Fibroblast of skin of right biceps (primary cell): Measurements from ENCODE around the gene MGP.

Experiments used
- DNase-seq: peaks from one replicate; pipeline ENCODE4 v3.0.0-alpha.2; 2013

The MGP gene

DNA sequence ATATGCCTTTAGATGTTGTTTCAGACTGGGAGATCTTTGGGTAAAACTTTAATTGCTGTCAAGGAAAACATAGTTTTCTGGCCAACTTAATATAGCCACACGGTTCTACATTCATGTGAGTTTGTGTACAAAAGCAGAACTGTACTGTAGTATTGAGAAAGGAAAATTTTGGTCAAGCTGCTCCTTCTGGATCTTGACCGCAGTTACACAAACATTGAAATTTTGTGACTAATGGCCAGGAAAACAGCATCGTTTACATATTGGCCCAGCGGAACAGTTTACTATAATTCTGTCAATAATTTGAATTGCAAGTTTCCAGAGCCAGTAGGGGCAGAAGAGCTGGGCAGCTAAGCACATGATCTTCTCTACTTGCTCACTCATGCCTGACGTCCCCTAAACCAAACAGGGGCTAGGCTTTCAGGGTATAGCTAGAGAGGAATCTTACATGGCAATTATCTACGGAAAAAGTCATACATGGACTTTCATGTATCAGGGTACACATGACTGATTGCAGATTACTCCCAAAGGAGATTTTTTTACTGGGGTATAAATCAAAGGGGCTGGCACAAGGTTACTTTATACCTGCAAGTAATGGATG lies 31.0 kb downstream of the MGP start:
- DNase-seq, result no peak

DNA sequence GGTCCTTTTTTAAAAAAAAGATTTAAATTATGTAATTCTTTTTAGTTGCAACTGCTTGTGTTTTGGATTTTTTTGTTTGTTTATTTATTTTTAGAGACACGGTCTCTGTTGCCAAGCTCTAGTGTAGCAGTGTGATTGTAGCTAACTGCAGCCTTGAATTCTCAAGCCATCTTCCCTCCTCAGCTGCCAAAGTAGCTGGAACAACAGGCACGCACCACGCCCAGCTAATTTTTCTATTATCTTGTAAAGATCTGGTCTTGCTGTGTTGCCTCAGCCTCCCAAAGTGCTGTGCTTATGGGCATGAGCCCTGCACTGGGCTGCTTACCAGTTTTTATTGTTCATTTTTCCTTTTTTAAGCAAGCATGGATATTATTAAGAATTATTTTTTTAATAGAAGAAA lies 31.7 kb downstream of the MGP start:
- DNase-seq, result no peak

- DNase-seq, result no peak
These were observed 32.8 kb downstream of the MGP start for GRCh38 chr12:14852880-14853279.

- DNase-seq, result no peak
These were observed 34.6 kb downstream of the MGP start for GRCh38 chr12:14850929-14851663.

- DNase-seq, result peak; percentile 16
These were observed 36.0 kb downstream of the MGP start for GRCh38 chr12:14849661-14850060.

DNA sequence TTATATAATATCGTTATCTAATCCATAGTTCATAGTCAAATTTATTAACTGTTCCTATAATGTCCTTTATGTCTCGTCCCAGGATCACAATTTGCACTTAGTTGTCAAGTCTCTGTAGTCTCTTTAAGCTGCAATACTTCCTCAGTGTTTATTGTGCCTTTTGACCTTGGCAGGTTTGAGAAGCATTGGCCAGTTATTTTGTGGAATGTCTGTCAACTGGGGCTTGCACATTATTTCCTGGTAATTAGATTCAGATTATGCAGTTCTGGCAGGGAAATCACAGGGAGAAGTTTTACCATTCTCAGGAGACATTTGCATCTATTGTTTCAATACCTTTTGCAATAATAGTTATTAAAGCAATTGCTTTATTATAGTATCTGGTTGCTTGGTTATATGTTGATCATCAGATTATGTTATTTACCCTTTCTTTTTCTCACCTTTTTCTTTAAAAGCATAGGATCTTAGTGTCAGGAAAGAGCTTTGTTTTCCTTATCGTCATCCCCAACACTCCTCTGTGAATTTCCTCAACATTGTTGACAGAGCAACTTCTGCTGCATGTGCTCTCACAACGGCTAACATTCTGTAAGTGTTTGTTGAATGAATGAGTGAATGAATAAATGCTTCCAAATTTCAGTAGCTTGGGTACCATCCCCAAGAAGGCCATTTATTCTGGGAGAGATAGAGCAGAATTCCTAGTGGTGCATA lies 38.6 kb downstream of the MGP start:
- no peak for DNase-seq

DNA sequence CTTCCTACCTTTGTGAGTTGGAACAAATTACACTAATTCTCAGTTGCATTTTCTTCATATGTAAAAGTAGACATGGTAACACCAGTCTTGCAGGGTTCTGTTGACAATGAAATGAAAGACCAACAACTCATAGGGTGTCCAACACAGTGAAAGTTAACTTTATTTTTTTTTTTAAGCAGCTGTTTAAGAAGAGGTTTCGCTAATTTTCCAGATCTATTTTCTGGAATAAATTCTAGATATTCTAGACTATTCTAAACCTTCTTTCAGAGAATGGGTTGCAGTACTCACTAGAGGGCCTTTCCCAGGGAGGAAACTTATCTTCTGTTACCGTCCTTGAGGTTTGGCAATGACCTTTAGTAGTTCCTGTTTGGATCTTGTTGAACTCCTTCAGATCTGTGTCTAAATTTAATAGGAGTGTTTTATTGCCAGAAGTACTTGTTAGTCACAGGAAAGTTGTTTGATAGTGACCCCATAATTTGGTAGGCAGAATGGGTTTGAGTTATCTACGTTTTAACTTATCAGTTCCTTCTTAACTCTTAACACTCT lies 39.5 kb downstream of the MGP start:
- no peak for DNase-seq

GRCh38 chr12:14845350-14845750 lies 40.3 kb downstream of the MGP start:
- peak; percentile 60 for DNase-seq

- no peak for DNase-seq
These were observed 41.3 kb downstream of the MGP start for GRCh38 chr12:14844401-14844800.

DNA sequence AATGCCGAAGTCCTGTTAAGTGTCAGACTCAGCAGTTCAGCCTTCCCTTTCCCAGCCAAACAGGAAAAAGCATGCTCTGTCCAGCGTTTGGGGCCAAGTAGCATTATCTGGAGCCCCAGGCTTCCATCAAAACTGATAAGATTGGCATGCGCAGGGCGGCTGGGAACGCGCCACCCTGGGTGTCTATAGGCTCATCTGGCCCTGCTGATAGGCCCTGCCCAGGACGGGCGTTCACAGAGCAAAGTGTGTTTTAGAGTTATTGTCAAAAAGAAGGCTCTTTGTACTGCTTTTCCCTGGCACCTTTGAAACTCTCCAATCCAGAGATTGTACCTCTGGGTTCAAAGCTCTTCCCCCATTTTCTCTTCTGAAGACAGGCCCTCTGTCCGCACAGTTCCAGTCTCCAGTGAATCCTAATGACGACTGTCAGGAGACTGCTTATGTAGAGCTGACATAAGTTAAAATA lies 42.2 kb downstream of the MGP start, which contains the start of gene ART4:
TSS of gene ART4 (minus strand) at position 102 of the 463 bp plus-strand sequence. CDS start 413 bp downstream, outside the sequence.
- no peak for DNase-seq

DNA sequence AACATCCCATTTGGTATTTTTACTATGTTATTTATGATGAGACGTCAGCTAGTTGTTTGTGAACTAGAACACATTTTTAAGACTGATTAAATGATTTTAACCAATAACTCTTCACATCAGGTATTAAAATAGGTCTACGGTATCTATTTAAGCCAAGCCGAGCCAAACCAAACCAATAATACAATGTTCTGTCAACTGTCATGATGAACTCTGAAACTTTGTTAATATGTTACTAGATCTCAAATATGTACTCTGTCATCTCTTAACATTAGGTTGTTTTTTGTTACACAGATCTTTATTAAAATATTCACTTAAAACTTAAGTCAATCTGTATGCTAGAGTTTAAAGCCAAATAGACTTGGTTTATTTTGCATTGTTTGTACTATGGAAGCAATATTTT lies 43.3 kb downstream of the MGP start:
- DNase-seq, result no peak

DNA sequence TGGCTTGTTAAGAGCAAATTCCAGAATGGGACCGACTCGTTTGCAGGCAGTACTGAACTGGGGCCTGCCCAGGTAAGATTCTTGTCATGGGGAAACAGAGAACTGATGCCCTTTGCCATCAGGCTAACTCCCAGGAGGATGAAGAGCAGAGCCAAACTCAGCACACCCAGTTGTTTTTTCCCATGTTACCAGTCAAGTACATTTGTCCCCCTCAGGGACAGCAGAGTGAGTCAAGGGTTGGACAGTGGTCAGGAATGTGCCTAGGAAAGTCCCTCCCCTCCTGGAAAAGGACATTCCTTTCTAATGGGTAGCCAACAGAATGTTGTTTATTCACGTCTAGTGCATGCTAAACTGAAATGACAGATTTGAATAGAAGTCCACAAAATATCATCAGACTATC lies 43.9 kb downstream of the MGP start:
- peak; percentile 80 for DNase-seq

GRCh38 chr12:14840616-14841015 lies 45.0 kb downstream of the MGP start:
- DNase-seq, result no peak

GRCh38 chr12:14839262-14839661 lies 46.4 kb downstream of the MGP start:
- no peak for DNase-seq

GRCh38 chr12:14836336-14837210 lies 49.1 kb downstream of the MGP start:
- peak; percentile 84 for DNase-seq

DNA sequence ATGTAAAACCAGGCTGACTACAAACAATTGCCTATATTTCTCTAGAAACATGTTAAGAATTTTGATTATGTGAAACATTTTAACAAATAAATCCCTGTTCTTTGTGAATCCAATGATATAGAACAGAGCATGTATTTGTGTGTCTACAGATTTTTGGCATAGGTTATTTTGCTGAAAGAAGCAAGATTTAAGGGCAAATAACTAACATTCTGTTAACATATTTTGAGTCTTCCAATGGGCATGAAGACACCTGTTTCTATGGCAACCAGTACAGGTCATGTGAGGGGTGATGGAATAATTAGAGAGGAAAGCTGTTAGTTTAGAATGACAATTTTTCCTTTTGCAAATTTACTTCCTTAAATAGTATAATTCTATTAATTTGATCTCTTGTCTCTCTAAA lies 51.1 kb downstream of the MGP start:
- no peak for DNase-seq

DNA sequence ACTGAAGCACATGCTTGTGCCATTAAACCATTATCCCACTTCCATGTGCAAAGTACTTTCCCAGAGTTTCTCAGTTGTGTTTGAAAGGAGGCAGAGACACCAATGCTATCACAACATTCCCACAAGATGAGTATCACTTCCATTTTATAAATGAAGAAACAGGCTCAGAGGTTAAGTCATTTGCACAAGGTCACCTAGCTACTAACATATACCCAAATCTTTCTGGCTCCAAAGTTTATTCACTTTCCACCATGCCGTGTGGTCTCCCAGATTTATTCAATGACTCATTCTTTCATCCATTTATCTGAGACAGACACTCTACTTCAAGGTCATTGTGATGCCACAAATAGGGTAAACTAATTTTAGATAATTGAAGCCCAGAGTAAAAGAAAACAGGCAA lies 51.7 kb downstream of the MGP start:
- peak; percentile 43 for DNase-seq

DNA sequence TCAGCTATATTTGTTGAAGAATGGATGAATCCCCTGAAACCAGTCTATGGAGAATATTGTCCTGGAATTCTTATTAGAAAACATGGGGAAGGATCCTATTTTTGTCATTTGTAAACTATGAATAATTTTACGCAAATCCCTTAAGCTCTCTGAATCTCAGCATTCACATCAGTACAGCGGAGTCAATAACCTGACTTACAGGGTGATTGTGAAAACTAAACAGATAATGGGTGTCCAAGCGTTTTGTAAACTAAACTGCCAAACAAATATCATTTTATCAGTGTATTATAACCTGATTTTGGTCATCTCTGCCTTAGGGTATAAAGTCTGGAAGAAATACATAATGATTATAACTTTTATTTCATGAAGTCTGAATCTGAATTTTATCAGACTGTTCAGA lies 52.3 kb downstream of the MGP start:
- DNase-seq, result no peak
